Measurements from ENCODE around the gene ENOX1.

DNA sequence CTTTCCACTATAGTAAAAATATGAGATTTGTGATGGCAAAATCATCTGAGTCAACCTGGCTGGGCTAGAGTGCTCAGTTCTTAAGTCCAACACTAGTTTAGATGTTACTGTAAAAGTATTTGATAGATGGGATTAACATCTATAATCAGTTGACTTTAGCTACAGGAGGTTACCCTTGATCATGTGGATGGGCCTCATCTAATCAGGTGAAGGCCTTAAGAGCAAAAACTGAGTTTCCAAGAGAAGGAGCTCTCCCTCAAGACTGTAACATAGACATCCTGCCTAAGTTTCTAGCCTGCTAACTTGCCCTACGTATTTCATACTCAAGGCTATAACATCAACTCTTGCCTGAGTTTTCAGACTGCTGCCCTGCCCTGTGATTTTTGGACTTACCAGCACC lies 132.8 kb downstream of the ENOX1 start:
- TF ChIP-seq, protein P1, sequence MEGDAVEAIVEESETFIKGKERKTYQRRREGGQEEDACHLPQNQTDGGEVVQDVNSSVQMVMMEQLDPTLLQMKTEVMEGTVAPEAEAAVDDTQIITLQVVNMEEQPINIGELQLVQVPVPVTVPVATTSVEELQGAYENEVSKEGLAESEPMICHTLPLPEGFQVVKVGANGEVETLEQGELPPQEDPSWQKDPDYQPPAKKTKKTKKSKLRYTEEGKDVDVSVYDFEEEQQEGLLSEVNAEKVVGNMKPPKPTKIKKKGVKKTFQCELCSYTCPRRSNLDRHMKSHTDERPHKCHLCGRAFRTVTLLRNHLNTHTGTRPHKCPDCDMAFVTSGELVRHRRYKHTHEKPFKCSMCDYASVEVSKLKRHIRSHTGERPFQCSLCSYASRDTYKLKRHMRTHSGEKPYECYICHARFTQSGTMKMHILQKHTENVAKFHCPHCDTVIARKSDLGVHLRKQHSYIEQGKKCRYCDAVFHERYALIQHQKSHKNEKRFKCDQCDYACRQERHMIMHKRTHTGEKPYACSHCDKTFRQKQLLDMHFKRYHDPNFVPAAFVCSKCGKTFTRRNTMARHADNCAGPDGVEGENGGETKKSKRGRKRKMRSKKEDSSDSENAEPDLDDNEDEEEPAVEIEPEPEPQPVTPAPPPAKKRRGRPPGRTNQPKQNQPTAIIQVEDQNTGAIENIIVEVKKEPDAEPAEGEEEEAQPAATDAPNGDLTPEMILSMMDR (IDR thresholded peaks at IDR 0.05; ENCODE audit: control extremely low read depth in 1 of 3, insufficient read depth in 1 of 3, low read depth in 1 of 3, low read length in 3 of 3): no peak
- TF ChIP-seq BCL11A (IDR thresholded peaks at IDR 0.05; ENCODE audit: low read depth in 2 of 2, low read length in 2 of 2) (no peak), RAD21 (IDR thresholded peaks at IDR 0.05 in 1 of 2, conservative IDR thresholded peaks at IDR 0.05 in 1 of 2; ENCODE audit: low read depth in 2 of 2, low read length in 2 of 2) (no peak), CREB1 (IDR thresholded peaks at IDR 0.05) (no peak), POLR2A (IDR thresholded peaks at IDR 0.05; ENCODE audit: control extremely low read depth in 1 of 2, low read depth in 2 of 2, low read length in 2 of 2) (no peak)

Data from H1 (cell line).